Measurements from ENCODE around the gene PANK4. TPM values are rescaled to one million over a fixed set of nuclear protein-coding genes. Genes with fewer than 3 reads are reported as not detected.

The PANK4 gene
- total and polyA plus RNA-seq, 9 of the 15 experiments (the other 6 are each of a cell fraction or from before 2014, with no cell fraction given): 0.93 to 55.6 (median 31.5) TPM

- peak in 1 of 3 experiments; percentile 90; a peak in 2 of 6 replicates for TF ChIP-seq ZBTB11 (CRISPR knock-in tag; IDR thresholded peaks at IDR 0.05)
- TF ChIP-seq TBP (optimal IDR thresholded peaks at IDR 0.05; ENCODE audit: low read depth, low read length): peak; percentile 95
- TF ChIP-seq ZNF639 (CRISPR knock-in tag; conservative IDR thresholded peaks at IDR 0.05 in 1 of 2, IDR thresholded peaks at IDR 0.05 in 1 of 2): peak in 1 of 2 experiments; percentile 93; a peak in 2 of 4 replicates
- TF ChIP-seq RERE (CRISPR knock-in tag; IDR thresholded peaks at IDR 0.05; ENCODE audit: borderline replicate concordance): no peak
- TF ChIP-seq U2AF1 (optimal IDR thresholded peaks at IDR 0.05; ENCODE audit: low read depth, low read length): peak; percentile 74
- peak; percentile 75 for TF ChIP-seq GABPB1 (CRISPR knock-in tag; IDR thresholded peaks at IDR 0.05)
- TF ChIP-seq SAFB2 (IDR thresholded peaks at IDR 0.05; ENCODE audit: borderline replicate concordance, low read depth, low read length, severe bottlenecking): no peak
- TF ChIP-seq BCLAF1 (IDR thresholded peaks at IDR 0.05; ENCODE audit: borderline replicate concordance in 1 of 2, control insufficient read depth in 1 of 2, low read depth in 2 of 2, low read length in 1 of 2): 0 out of 4 replicates have a peak, but pooled peaks of 1 of the 2 experiments have one; percentile 68
Measured at GRCh38 chr1:2525920-2526823, at the start of gene PANK4 (continued).
